Stomach (tissue), 4 donors: ENCODE results near the gene KLKB1.

Experiments used
- POLR2A ChIP-seq, 4 donors: fragments of 450-650 bp; IDR thresholded peaks; one replicate each; pipeline ENCODE4 v1.6.1; 2016; ENCODE audit warnings: antibody characterized with exemption in 4 of 4, control low read depth in 2 of 4, mild to moderate bottlenecking in 1 of 4, moderate library complexity in 1 of 4
- TF ChIP-seq, protein P1 (sequence below), 7 experiments: fragments of 450-650 bp in 4 of 7; fragments of 200-600 bp in 3 of 7; sonication (generic) in 3 of 7; IDR thresholded peaks; one replicate each; pipeline ENCODE4 v1.5.1; 2016 to 2019; ENCODE audit warnings: antibody characterized with exemption in 7 of 7, control low read depth in 2 of 7, mild to moderate bottlenecking in 1 of 7

DNA sequence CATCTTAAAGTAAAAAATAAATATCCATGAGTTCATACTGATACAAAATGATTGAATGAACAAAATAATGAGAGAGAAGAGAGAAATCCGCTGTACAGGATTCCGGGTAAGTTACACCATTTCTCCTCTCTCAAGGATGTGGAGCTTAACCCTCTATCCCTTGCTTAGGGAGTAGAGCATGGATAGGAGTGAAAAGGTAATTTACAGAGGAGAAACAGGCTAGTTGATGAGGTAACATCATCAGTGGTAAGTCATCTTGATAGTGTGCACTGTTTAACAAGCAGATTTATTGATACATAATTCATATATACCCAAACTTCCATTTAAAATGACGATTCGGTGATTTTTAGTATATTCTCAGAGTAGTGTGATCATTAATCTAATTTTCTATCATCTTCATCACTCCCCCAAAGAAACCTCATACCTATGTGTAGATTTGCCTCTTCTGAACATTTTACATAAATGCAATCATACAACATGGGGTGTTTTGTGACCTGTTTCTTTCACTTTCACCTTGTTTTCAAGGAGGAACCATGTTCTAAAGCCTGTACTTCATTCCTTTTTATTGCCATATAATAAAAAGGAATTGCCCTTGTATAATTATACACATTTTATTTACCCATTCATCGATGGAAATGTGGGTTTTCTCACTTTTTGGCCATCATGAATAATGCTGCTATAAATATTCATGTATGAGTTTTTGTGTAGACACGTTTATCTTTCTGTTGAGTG, 73.5 kb downstream of the KLKB1 start:
- TF ChIP-seq, protein P1, sequence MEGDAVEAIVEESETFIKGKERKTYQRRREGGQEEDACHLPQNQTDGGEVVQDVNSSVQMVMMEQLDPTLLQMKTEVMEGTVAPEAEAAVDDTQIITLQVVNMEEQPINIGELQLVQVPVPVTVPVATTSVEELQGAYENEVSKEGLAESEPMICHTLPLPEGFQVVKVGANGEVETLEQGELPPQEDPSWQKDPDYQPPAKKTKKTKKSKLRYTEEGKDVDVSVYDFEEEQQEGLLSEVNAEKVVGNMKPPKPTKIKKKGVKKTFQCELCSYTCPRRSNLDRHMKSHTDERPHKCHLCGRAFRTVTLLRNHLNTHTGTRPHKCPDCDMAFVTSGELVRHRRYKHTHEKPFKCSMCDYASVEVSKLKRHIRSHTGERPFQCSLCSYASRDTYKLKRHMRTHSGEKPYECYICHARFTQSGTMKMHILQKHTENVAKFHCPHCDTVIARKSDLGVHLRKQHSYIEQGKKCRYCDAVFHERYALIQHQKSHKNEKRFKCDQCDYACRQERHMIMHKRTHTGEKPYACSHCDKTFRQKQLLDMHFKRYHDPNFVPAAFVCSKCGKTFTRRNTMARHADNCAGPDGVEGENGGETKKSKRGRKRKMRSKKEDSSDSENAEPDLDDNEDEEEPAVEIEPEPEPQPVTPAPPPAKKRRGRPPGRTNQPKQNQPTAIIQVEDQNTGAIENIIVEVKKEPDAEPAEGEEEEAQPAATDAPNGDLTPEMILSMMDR (IDR thresholded peaks at IDR 0.05): no peak
- no peak for TF ChIP-seq POLR2A (IDR thresholded peaks at IDR 0.05)
